ENCODE results near the gene TNFRSF21. TPM values are rescaled to one million over a fixed set of nuclear protein-coding genes. Genes with fewer than 3 reads are reported as not detected.

The TNFRSF21 gene
- polyA plus RNA-seq, 1 donor (not counting 4 experiments of a cell fraction or from before 2014, with no cell fraction given) = 50.2 TPM

- H4K20me1 ChIP-seq (ENCODE audit: control insufficient read depth, extremely low read depth, insufficient read depth, low read length) = peaks cover 5% of the 10 kb centered on the region
Measured at GRCh38 chr6:47292027-47292426, 17.7 kb downstream of the TNFRSF21 start.

DNA sequence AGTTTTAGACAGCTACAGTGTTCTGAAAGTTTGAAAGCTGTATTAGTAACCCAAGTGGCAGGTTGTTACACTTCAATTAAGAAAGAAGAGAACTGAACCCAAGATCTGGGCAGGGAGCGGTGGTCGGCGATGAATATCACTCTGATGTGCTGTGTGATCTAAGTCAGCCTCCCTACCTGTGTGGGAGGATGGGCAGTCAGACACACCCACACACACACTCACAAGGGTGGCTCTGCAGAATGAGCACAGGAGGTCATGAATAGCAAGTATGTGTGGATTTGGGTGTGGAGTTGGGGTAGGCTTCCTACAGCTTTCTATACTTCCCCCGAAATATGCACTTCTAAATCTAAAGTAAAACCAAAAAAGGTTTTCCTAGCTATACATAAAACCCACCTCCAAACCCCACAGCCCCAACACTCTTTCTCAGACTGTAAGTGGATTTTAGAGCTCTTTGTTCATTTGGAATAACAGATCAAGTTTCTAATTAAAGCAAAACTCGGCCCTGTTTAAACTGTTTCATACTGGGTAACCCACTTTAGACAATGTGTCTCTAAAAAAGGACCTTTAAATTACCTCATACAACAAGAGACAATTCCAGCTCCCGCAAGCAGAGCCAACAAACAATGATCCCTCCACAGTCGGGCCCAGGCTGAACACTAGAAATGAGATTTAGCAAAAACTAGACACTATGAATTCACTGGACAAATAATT, 19.4 kb downstream of the TNFRSF21 start:
- Histone ChIP-seq H2AFZ (ENCODE audit: control insufficient read depth, low read length) (no peak overlapping the region), H3K27me3 (ENCODE audit: control insufficient read depth, extremely low read depth, insufficient read depth, low read length) (no peaks in the 10 kb centered on the region), H3K9me3 (ENCODE audit: control insufficient read depth, low read depth, low read length) (no peaks in the 10 kb centered on the region), H3K4me1 (ENCODE audit: control insufficient read depth, extremely low read depth, insufficient read depth, low read length) (peaks cover 18% of the 10 kb centered on the region), H3K4me2 (ENCODE audit: control insufficient read depth, extremely low read depth, insufficient read depth, low read depth, low read length) (no peak overlapping the region), H3K27ac (ENCODE audit: control insufficient read depth, insufficient read depth, low read length) (no peak overlapping the region), H3K36me3 (ENCODE audit: control insufficient read depth in 2 of 2, extremely low read depth in 1 of 2, insufficient read depth in 2 of 2, low read length in 2 of 2) (peaks cover 16 to 21% of the 10 kb centered on the region in 2 experiments), H3K9ac (ENCODE audit: control insufficient read depth, extremely low read depth, insufficient read depth, low read length) (no peak overlapping the region), H3K79me2 (ENCODE audit: control insufficient read depth, insufficient read depth, low read length) (peaks cover 92% of the 10 kb centered on the region), H3K9me1 (ENCODE audit: control insufficient read depth, extremely low read depth, insufficient read depth, low read length) (no peaks in the 10 kb centered on the region), H3K4me3 (ENCODE audit: control insufficient read depth in 2 of 3, extremely low read depth in 1 of 3, insufficient read depth in 2 of 3, low read depth in 1 of 3, low read length in 3 of 3) (no peak overlapping the region), H4K20me1 (ENCODE audit: control insufficient read depth, extremely low read depth, insufficient read depth, low read length) (peaks cover 3% of the 10 kb centered on the region)
- TF ChIP-seq, protein P1, sequence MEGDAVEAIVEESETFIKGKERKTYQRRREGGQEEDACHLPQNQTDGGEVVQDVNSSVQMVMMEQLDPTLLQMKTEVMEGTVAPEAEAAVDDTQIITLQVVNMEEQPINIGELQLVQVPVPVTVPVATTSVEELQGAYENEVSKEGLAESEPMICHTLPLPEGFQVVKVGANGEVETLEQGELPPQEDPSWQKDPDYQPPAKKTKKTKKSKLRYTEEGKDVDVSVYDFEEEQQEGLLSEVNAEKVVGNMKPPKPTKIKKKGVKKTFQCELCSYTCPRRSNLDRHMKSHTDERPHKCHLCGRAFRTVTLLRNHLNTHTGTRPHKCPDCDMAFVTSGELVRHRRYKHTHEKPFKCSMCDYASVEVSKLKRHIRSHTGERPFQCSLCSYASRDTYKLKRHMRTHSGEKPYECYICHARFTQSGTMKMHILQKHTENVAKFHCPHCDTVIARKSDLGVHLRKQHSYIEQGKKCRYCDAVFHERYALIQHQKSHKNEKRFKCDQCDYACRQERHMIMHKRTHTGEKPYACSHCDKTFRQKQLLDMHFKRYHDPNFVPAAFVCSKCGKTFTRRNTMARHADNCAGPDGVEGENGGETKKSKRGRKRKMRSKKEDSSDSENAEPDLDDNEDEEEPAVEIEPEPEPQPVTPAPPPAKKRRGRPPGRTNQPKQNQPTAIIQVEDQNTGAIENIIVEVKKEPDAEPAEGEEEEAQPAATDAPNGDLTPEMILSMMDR (optimal IDR thresholded peaks at IDR 0.05 in 1 of 3, IDR thresholded peaks at IDR 0.05 in 1 of 3, conservative IDR thresholded peaks at IDR 0.05 in 1 of 3; ENCODE audit: extremely low read depth in 1 of 3, insufficient read depth in 2 of 3, low read length in 3 of 3) = no peak
- TF ChIP-seq EZH2 (IDR thresholded peaks at IDR 0.05; ENCODE audit: low read length) = no peak
- DNase-seq (ENCODE audit: low read depth, low spot score) (no peak), FAIRE-seq (peak; percentile 20)
- dilution Hi-C loops (cut with MboI; ENCODE audit: extremely low pct_ligation_motif_present, low sequenced_read_pairs) = no loop called here

More at GRCh38 chr6:47292027-47292426, 17.7 kb downstream of the TNFRSF21 start:
- no peaks in the 10 kb centered on the region for H3K27me3 ChIP-seq (ENCODE audit: control insufficient read depth, extremely low read depth, insufficient read depth, low read length)
- dilution Hi-C loops (cut with MboI; ENCODE audit: extremely low pct_ligation_motif_present, low sequenced_read_pairs) = no loop called here
- peaks cover 6% of the 10 kb centered on the region for H3K9me1 ChIP-seq (ENCODE audit: control insufficient read depth, extremely low read depth, insufficient read depth, low read length)
- DNase-seq (ENCODE audit: low read depth, low spot score) (no peak), FAIRE-seq (no peak)
- H3K9ac ChIP-seq (ENCODE audit: control insufficient read depth, extremely low read depth, insufficient read depth, low read length) = no peak overlapping the region
- TF ChIP-seq, protein P1 (optimal IDR thresholded peaks at IDR 0.05 in 1 of 3, IDR thresholded peaks at IDR 0.05 in 1 of 3, conservative IDR thresholded peaks at IDR 0.05 in 1 of 3; ENCODE audit: extremely low read depth in 1 of 3, insufficient read depth in 2 of 3, low read length in 3 of 3) = no peak
- TF ChIP-seq EZH2 (IDR thresholded peaks at IDR 0.05; ENCODE audit: low read length) = no peak
- peaks cover 4 to 6% of the 10 kb centered on the region in 2 experiments for H3K36me3 ChIP-seq (ENCODE audit: control insufficient read depth in 2 of 2, extremely low read depth in 1 of 2, insufficient read depth in 2 of 2, low read length in 2 of 2)
- no peak overlapping the region for H3K4me2 ChIP-seq (ENCODE audit: control insufficient read depth, extremely low read depth, insufficient read depth, low read depth, low read length)
- H3K4me1 ChIP-seq (ENCODE audit: control insufficient read depth, extremely low read depth, insufficient read depth, low read length) = peaks cover 18% of the 10 kb centered on the region
- H3K79me2 ChIP-seq (ENCODE audit: control insufficient read depth, insufficient read depth, low read length) = peaks cover 92% of the 10 kb centered on the region
- H3K27ac ChIP-seq (ENCODE audit: control insufficient read depth, insufficient read depth, low read length) = no peak overlapping the region
- H3K9me3 ChIP-seq (ENCODE audit: control insufficient read depth, low read depth, low read length) = no peaks in the 10 kb centered on the region
- H3K4me3 ChIP-seq (ENCODE audit: control insufficient read depth in 2 of 3, extremely low read depth in 1 of 3, insufficient read depth in 2 of 3, low read depth in 1 of 3, low read length in 3 of 3) = no peak overlapping the region
- H2AFZ ChIP-seq (ENCODE audit: control insufficient read depth, low read length) = no peak overlapping the region
